Renal cortex interstitium (tissue), 11 donors: ENCODE measurements around the gene CKLF. TPM values are rescaled to one million over a fixed set of nuclear protein-coding genes. Genes with fewer than 3 reads are reported as not detected.

Source experiments
- DNase-seq, 11 donors: peaks; one replicate each; pipeline ENCODE4 v3.0.0-alpha.2; 2013; ENCODE audit warnings: low read depth in 9 of 11, low spot score in 4 of 11; ENCODE audit errors: extremely low read depth in 1 of 11
- polyA plus RNA-seq, 3 donors: library from polyadenylated mRNA; unstranded; fragments of 120-200 nt; gene quantifications; one replicate each; pipeline ENCODE4 v1.2.1, GENCODE V29; 2013; ENCODE audit not compliant: insufficient read length in 3 of 3

CKLF gene
- polyA plus RNA-seq, 3 donors: 33.1 to 42.2 (median 41.5) TPM

DNA sequence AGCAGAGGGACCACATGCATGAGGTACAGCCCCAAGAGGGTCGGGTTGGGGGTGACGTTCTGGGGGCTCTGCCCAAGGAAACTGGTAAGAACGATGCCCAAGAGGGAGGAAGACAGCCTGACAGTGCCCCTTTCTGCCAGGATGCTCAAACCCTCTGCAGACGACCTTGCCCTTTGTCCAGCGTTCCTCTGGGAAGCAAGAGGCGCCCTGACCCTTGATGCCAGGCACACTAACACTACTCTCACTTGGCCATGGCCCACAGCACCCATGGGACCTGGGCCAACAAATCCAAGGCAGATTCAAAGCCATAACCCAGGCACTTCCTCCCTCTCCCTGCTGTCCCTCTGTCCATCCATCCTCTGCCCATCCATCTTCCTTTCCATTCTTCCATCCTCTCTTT lies 22.9 kb upstream of the CKLF start:
- no peak for DNase-seq

DNA sequence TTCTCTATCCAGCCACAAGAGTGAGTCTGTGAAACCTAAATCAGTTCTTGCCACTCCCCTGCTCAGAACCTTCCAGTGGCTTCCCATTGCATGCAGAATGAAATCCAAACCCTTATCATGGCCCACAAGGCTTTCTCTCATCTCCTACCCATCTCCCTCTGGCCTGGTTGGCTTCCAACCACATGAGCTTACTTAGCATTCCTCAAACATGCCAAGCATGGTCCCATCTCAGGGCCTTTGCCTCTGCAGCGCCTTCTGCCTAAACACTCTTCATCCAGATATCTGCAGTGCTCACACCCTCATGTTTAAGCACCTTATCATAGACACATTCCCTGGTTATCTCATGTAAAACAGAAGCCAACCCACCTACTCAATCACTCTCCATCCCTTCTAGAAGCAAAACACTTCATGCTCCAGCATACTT lies 18.0 kb upstream of the CKLF start:
- DNase-seq: no peak

DNA sequence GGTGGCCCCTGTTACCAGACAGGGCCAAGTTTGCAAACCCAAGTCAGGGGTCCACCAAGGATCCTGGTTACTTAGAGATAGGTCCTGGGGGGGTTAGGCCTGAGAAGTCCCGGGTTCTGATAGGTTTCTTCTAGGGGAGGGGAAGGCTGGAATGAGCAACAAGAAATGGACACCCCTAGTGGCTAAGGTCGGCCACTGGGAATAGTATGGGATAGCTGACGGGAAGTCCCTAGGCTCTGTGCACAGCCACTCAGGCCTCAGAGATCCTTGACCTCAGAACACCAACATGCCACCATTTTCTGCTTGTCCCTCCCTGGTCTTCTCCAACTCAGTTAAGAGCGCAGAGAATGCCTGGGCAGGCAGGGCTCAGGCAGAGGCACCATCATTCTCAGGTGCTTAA lies 15.9 kb upstream of the CKLF start:
- no peak for DNase-seq

DNA sequence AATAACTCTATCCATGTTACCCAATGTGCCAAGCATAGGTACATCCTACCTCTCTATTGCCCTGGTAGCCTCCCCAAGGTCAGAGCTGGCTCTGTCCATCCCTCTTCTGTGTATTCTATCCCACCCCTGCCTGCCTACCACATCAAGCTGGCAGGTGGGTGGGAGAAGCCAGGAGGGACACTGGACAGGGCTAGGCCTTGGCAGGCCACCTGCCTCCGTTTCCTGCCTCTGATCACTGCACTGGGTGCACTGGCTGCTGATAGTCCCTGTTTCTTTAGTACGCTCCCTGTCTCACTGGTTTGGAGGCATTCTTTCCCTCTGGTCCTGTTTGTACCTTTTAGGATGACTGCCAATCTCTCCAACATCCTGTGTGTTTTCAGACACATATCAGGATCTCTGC lies 15.1 kb upstream of the CKLF start:
- DNase-seq: no peak

DNA sequence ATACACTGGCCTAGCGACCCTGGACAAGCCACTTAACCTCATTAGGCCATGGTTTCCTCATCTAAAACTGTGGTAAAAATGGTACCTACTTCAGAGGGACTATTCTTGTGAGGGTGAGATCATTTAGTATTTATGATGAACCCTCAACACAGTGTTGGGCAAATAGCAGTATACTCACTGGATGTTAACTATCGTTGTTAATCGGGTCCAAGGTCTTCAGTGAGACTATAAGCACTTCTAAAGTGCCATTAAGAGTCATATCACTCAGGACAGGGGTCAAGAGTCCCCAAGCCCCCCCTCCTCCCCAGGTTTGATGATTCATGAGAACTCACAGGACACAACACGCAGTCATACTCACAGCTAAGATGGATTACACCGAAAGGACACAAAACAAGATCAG lies 13.5 kb upstream of the CKLF start:
- DNase-seq: no peak

DNA sequence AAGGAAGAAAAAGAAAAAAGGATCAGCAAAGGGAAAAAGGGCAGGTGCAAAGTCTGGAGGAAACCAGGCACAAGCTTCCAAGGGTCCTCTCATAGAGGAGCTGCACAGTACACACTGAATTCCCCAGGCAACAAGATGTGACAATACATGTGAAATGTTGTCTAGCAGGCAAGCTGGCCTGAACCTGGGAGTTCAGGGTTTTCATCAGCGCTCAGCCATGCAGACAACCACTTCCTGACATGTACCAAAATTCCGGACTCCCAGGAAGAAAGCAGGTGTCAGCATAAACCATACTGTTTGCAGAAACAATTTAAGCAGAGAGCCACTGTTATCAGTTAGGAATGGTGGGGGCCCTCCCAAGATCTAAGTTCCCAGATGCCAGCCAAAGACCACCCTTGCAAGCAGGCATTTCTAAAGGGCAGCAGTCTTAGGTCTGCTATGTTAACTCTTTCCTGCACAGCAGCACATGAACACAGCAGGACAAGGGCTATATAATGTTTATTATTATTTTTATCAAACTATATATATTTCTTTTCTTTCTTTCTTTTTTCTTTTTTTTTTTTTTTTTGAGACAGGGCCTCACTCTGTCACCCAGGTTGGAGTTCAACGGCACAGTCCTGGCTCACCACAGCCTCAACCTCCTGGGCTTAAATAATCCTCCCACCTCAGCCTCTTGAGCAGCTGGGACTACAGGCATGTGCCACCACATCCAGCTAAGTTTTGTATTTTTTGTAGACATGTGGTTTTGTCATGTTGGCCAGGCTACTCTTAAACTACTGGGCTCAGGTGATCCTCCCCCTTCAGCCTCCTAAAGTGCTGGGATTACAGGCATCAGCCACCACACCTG lies 12.5 kb upstream of the CKLF start:
- DNase-seq: no peak

DNA sequence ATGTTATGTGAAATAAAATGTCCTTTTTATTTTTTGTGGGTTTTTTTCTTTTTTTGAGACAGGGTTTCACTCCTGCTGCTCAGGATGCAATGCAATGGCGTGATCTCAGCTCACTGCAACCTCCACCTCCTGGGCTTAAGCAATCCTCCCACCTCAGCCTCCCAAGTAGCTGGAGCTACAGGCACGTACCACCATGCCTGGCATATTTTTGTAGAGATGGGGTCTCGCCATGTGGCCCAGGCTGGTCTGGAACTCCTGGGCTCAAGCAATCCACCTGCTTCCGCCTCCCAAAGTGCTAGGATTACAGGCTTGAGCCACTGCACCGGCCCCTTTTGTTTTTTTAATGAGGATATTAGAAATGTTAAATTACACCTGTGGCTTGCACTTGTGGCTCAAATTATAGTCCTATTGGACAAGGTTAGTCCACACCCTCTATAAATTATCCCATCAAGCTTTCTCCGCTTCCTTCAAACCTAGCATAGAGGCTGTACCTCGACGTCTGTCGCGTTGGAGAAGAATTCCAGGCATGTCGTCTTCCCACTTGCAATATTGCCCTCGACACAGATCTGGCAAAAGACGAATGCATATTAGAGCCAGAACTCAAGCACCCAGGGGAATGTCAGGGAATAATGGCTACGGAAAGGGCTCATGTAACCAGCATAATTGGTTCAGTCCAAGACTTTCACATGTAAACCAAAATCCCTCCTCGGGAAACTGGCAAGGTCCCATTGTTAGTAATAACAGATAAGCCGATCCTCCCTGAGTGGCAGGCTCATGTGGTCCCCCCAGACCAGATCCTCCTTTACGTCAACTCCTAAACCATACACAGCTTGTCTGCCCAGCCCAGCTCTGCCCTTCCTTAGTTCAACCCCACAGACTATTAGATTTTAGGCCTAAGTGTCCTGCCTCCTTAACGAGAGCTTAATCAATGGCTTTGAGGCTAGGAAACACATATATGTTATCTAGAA lies 10.7 kb upstream of the CKLF start:
- DNase-seq: no peak

- DNase-seq: no peak
Measured at GRCh38 chr16:66542396-66542795, 10.0 kb upstream of the CKLF start.

DNA sequence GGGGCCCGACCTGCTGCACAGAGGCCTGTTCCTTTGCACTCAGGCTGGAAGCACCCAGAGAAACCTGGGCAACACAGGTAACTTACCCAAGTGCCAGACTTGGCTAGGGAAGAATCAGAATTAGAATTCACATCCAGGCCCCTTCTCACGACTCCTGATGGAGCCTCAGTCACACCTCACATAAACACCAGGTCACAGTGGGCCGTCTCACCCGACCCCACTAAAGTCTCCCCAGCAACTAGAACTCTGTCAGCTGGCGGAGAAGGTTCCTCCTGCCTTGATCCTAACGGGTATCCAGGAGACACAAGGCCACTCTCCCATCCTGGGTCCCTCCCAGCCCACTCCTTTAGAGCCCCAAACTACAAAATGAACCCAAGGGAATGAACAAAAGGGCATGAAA lies 8.8 kb upstream of the CKLF start:
- DNase-seq: no peak

- no peak for DNase-seq
Measured at GRCh38 chr16:66544016-66544757, 8.2 kb upstream of the CKLF start.

- no peak for DNase-seq
Measured at GRCh38 chr16:66547101-66547989, 5.0 kb upstream of the CKLF start.

DNA sequence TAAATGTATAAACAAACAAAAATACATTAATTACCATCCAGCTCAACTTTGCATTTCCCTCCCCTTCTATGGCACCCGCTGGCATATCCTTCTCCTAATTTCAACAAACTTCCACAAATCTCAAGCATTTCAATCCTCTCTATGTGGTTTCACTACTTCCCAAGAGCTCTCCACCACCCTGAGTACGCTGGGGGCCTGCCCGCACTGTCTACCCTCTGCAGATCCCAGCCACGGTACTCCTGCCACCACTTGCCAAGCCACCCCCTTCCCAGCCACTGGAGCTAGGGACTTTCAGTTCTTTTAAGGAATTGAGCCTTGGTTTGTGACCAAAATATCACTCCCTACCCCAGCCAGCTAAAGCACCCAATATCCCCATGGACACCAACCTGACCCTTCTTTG lies 4.3 kb upstream of the CKLF start:
- DNase-seq: no peak

- DNase-seq: no peak
Measured at GRCh38 chr16:66548868-66549267, 3.5 kb upstream of the CKLF start.

DNA sequence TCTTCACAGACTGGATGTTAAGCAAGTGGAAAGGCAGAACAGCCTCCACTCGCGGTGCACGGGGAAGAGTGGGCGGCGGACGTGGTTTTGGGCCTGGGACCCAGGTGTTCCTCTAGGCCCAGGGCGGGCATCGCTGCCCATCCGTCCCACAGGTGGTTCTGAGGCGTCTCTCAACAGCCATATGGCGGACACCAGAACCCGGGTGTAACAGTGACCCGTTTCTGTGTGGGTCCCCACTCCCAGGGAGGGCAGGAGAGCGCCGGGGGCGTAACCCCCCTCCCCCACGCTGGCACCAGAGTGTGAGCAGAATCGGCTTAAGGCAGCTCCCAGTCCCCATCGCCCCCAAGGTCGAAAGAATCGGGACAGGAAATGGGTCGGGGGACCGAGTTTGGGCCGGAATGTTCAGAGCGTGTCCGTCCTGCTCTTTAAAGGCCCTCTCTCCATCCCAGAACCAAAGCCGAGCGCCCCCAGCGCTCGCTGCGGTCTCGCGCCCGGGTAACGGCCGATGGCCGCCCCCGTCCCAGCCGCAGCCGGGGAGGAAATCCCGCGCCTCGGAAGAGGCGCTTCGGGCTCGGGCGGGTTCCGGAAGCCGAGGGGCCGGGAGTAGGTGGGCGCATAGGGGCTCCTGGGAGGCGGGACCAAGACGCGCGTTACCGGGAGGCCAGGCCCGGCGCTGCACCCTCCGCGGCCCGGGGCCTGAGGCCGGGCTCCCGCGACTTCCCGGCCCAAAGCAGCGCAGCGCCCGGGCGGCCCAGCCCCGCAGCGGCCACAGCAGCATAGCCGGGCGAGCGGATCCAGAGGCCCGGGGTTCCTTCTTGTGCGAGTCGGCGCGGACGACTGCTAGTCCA lies 2.9 kb upstream of the CKLF start, which contains the start of gene TK2:
TK2 (minus strand) TSS at position 839 of the 848 bp plus-strand sequence; CDS start at position 778, 61 bp downstream.
- peak in 9 of 11 donors; percentile 51 to 78 (median 72) for DNase-seq

DNA sequence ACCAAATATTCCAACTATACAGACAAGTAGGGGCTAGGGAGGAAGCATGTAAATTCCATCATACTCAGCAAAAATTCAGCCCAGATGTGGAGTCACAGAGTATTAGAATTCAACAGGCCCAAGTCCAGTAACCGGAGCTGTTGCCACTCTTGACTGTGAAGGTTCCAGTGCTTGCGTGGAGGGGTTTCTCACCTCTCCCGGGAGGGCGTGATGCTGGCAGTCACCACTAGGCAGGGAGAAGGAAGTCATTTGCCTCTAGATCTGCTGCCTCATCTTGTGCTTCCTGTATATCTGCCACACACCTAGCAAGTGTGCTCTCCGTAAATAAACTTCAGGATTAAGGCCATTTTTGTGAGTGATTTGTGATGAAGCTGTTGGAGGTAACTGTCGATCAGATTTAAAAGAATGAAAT lies 1.0 kb upstream of the CKLF start:
- no peak for DNase-seq

DNA sequence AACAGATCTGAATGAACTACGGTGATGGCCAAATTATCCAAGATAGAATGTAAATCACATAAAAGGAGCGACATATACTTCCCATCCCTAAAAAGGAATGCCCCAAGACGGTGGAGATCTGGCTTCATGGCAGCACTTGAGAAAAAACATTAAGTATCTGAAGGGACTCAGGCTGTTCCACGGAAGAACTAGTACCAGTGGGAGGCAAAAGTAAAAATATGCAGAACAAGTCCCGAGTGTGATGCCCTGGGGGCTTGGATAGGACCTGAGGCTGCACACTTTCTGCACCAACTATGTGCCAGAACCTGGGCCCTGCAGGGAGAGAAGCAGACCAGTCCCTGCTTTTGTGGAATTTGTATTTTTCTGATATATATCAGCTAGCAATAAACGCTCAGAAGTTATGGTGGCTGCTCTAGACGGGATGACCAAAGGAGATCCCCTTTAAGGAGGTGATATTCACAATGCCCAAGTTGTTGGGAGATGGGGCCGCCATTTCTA lies 539 bp upstream of the CKLF start:
- no peak for DNase-seq

DNA sequence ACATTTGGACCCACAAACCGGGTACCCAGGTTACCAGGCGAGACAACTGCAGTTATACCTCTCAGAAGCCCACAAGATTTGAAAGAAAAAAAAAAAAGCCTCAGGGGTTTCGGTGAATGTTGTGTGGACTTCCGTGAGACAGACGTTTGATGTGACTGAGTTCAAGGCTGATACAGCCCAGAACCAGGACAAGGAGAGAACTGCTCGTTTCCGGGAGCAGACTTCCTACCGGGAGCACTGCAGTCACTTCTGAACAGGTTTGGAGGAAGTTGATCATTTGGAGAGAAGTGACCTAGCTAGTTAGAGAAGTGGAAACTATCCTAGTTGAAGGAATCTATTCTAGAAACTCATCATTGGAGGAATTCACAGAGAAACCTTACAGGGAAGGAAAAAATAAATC lies 847 bp downstream of the CKLF start:
- no peak for DNase-seq
